CD4-positive, alpha-beta T cell (primary cell): ENCODE data around the gene SLX4. TPM values are rescaled to one million over a fixed set of nuclear protein-coding genes. Genes with fewer than 3 reads are reported as not detected.
"Not testable (repeated sequence)": the region's sequence is repeated elsewhere in the genome, so short reads cannot be mapped to it uniquely, and the experiment has no call there.

ENCODE experiments used
- ATAC-seq: fragments of 200-7000 bp; cut with Tn5 transposase; one replicate; pipeline ENCODE4 v1.10.0; 2022; ENCODE audit warnings: mild to moderate bottlenecking; ENCODE audit not compliant: poor library complexity
- CTCF ChIA-PET: fragments of 350-600 bp; sonication (Branson Sonifier 250); formaldehyde crosslinking; loops from one replicate; lab custom pipeline; 2021; ENCODE audit warnings: antibody characterized with exemption, inconsistent platforms; lab: Charles Lee
- POLR2A ChIA-PET: fragments of 350-600 bp; sonication (Branson Sonifier 250); formaldehyde crosslinking; loops from one replicate; lab custom pipeline; 2021; ENCODE audit warnings: antibody characterized with exemption, inconsistent platforms; lab: Charles Lee
- DNase-seq, 14 experiments: peaks; one replicate each; pipeline ENCODE4 v3.0.0-alpha.2; 2013 to 2020; ENCODE audit warnings: mixed read lengths in 2 of 14
- H3K27ac ChIP-seq, 2 donors: one replicate each; pipeline versions ENCODE4 v1.5.1 to v1.7.0; 2013; ENCODE audit warnings: low read length in 2 of 2, low read depth in 1 of 2, mild to moderate bottlenecking in 1 of 2
- H3K27me3 ChIP-seq, 2 experiments: 1 replicate in 1 of 2; 2 replicates in 1 of 2; pipeline versions ENCODE4 v1.6.1 to v1.7.0; 2013; ENCODE audit warnings: low read length in 2 of 2, control low read depth in 1 of 2, mild to moderate bottlenecking in 1 of 2, moderate library complexity in 1 of 2; ENCODE audit not compliant: insufficient read depth in 2 of 2, control insufficient read depth in 1 of 2
- H3K36me3 ChIP-seq: one replicate; pipeline ENCODE4 v1.6.1; 2013; ENCODE audit warnings: low read length, control low read depth; ENCODE audit not compliant: insufficient read depth
- H3K4me1 ChIP-seq: one replicate; pipeline ENCODE4 v1.6.1; 2013; ENCODE audit warnings: low read length, control low read depth; ENCODE audit not compliant: insufficient read depth
- H3K4me3 ChIP-seq: one replicate; pipeline ENCODE4 v1.5.1; 2013; ENCODE audit warnings: mild to moderate bottlenecking, low read length, moderate library complexity
- H3K9me3 ChIP-seq, 2 experiments: 1 replicate in 1 of 2; 2 replicates in 1 of 2; pipeline versions ENCODE4 v1.6.1 to v1.7.0; 2013; ENCODE audit warnings: low read length in 2 of 2, mild to moderate bottlenecking in 2 of 2, control low read depth in 1 of 2, moderate library complexity in 1 of 2; ENCODE audit not compliant: control insufficient read depth in 1 of 2, insufficient read depth in 1 of 2
- H3K27ac Mint-ChIP-seq: one replicate; pipeline ENCODE4 v1.8.0; 2020; ENCODE audit warnings: mixed read lengths
- H3K27me3 Mint-ChIP-seq: one replicate; pipeline ENCODE4 v1.8.0; 2021; ENCODE audit warnings: mixed read lengths
- H3K36me3 Mint-ChIP-seq: one replicate; pipeline ENCODE4 v1.8.0; 2021; ENCODE audit warnings: low read depth, mixed read lengths
- H3K4me1 Mint-ChIP-seq: one replicate; pipeline ENCODE4 v1.8.0; 2021; ENCODE audit warnings: low read depth, mixed read lengths
- H3K4me3 Mint-ChIP-seq: one replicate; pipeline ENCODE4 v1.8.0; 2020; ENCODE audit warnings: mild to moderate bottlenecking, mixed read lengths
- H3K9me3 Mint-ChIP-seq: one replicate; pipeline ENCODE4 v1.8.0; 2020; ENCODE audit warnings: mixed read lengths
- CTCF ChIP-seq: fragments of 200-600 bp; IDR thresholded peaks from one replicate; pipeline ENCODE4 v1.8.0; 2022; ENCODE audit warnings: antibody characterized with exemption, mild to moderate bottlenecking
- intact Hi-C, 2 experiments: fragments of 100-400 bp; cut with DNase I in 1 of 2; cut with micrococcal nuclease in 1 of 2; formaldehyde crosslinking; loops; one replicate each; pipeline versions ENCODE4 v1.15.1 to v1.9.0; 2023 to 2025; cut with DNase I, micrococcal nuclease
- total RNA-seq, 174 experiments: library from RNA in 2 of 174; stranded (reverse) in 2 of 174; gene quantifications; one replicate each; pipeline ENCODE4 v1.2.3 and lab custom pipeline; 2021 to 2026

SLX4 gene
- total RNA-seq, 2 experiments from 2014 or later = 5.1 to 5.2 TPM

DNA sequence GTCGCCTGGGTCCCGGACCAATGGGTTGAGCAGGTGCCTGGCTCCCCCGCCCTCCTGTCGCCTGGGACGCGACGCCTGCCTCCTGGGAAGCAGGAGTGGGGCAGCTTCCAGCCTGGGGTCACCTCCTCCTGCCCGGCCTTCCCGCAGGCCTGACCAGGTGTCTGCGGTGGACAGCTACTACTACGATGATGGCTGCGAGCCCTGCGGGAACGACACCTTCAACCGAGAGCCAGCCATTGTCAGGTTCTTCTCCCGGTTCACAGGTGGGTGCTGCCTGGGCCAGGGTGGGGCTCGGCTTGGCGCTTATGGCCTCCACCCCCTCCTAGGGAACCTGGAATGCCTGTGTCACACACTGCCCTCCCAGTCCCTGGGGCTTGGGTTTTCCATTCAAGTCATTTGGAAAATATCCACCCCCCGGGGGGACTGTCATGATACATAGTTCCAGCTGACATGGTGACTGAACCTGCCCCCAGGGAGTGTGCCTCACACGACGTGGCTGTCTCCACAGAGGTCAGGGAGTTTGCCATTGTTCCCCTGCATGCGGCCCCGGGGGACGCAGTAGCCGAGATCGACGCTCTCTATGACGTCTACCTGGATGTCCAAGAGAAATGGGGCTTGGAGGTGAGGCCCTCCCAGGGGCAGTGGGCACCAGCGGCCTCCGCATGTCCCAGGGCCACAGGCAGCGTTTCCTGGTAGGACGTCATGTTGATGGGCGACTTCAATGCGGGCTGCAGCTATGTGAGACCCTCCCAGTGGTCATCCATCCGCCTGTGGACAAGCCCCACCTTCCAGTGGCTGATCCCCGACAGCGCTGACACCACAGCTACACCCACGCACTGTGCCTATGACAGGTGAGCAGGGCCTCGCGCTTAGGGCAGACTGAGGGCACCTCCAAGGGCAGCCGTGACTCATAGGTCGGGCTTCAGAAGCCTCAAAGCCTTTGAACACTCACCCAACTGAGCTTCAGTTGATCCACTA lies 45.4 kb upstream of the SLX4 start:
- DNase-seq (peak in 2 of 14 experiments; percentile 9 to 18), ATAC-seq (no peak)
- H3K36me3 Mint-ChIP-seq = peaks cover 58% of the 10 kb centered on the region
- TF ChIP-seq CTCF = no peak
- H3K4me1 Mint-ChIP-seq = peaks cover 5% of the 10 kb centered on the region
- H3K27me3 ChIP-seq = no peaks in the 10 kb centered on the region
- POLR2A ChIA-PET = no interaction called here
- no peaks in the 10 kb centered on the region for H3K27me3 Mint-ChIP-seq
- H3K36me3 ChIP-seq = peaks cover 58% of the 10 kb centered on the region
- no peaks in the 10 kb centered on the region for H3K9me3 Mint-ChIP-seq
- no peaks in the 10 kb centered on the region for H3K9me3 ChIP-seq
- H3K27ac Mint-ChIP-seq = no peak overlapping the region
- intact Hi-C loops = no loop called here
- H3K4me3 ChIP-seq = no peak overlapping the region
- CTCF ChIA-PET = no interaction called here
- H3K4me3 Mint-ChIP-seq = no peak overlapping the region
- H3K27ac ChIP-seq = no peak overlapping the region
- H3K4me1 ChIP-seq = peaks cover 3% of the 10 kb centered on the region

- ATAC-seq, H3K4me1 ChIP-seq, H3K27me3 Mint-ChIP-seq, CTCF ChIA-PET, H3K27ac ChIP-seq, H3K27ac Mint-ChIP-seq, H3K4me3 ChIP-seq, H3K4me1 Mint-ChIP-seq, POLR2A ChIA-PET, H3K9me3 Mint-ChIP-seq, H3K27me3 ChIP-seq, intact Hi-C loops, H3K4me3 Mint-ChIP-seq, H3K9me3 ChIP-seq: not testable (repeated sequence)
- peak in 1 of 14 experiments; percentile 16 for DNase-seq
- peaks cover 58% of the 10 kb centered on the region for H3K36me3 ChIP-seq
- H3K36me3 Mint-ChIP-seq = peaks cover 52% of the 10 kb centered on the region
These were observed 44.7 kb upstream of the SLX4 start for GRCh38 chr16:3656160-3656490.

DNA sequence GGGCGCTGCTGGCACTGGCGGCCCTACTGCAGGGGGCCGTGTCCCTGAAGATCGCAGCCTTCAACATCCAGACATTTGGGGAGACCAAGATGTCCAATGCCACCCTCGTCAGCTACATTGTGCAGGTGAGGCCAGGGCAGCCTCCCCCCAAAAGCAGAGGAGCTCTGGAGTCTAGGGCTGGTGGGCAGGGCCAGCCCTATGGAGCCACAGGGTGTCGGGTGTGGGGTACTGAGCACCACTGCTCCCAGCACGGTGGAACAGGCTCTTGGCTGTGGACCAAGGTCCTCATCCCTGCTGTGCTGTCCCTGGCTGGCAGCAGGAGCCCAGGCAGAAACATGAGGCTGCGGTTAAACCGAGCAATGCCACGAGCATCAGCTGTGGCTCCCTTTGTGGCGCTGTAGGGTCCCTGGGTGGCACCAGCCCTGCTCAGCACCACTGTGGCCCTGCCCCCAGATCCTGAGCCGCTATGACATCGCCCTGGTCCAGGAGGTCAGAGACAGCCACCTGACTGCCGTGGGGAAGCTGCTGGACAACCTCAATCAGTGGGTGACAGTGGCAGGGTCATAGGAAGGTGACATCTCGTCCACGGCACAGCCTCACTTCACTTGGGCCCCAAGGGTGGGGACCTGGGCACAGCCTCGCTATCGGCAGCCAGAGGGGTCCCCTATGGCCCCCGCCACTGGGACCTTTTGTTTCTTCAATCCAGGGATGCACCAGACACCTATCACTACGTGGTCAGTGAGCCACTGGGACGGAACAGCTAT lies 44.2 kb upstream of the SLX4 start:
- POLR2A ChIA-PET = no interaction called here
- Mint-ChIP-seq H3K4me1 (peaks cover 5% of the 10 kb centered on the region), H3K27me3 (no peaks in the 10 kb centered on the region), H3K9me3 (no peaks in the 10 kb centered on the region), H3K27ac (no peak overlapping the region), H3K36me3 (peaks cover 46% of the 10 kb centered on the region), H3K4me3 (no peak overlapping the region)
- H3K9me3 ChIP-seq = no peaks in the 10 kb centered on the region
- no peak for ATAC-seq
- intact Hi-C loops = no loop called here
- no peak for DNase-seq
- H3K27me3 ChIP-seq = no peaks in the 10 kb centered on the region
- H3K27ac ChIP-seq = no peak overlapping the region
- H3K36me3 ChIP-seq = peaks cover 60% of the 10 kb centered on the region
- CTCF ChIA-PET = no interaction called here
- TF ChIP-seq CTCF = no peak
- H3K4me1 ChIP-seq = peaks cover 3% of the 10 kb centered on the region
- H3K4me3 ChIP-seq = no peak overlapping the region
